Activated naive CD4-positive, alpha-beta T cell treated with anti-CD3 and anti-CD28 coated beads, Interleukin-2, amount 50 U/mL, for 72 hours (primary cell): ENCODE measurements around the gene CSHL1. TPM values are rescaled to one million over a fixed set of nuclear protein-coding genes. Genes with fewer than 3 reads are reported as not detected.
"Not testable (repeated sequence)": the region's sequence is repeated elsewhere in the genome, so short reads cannot be mapped to it uniquely, and the experiment has no call there.

Source experiments
- ATAC-seq, 2 donors: fragments of 150-1000 bp; cut with Tn5 transposase; 2 replicates each; pipeline ENCODE4 v1.10.0; 2021; ENCODE audit warnings: mild to moderate bottlenecking in 2 of 2, moderate library complexity in 2 of 2
- DNase-seq, 2 donors: peaks; one replicate each; pipeline ENCODE4 v3.0.0; 2021 to 2022; ENCODE audit warnings: low spot score in 2 of 2
- H3K27ac Mint-ChIP-seq, 2 donors: one replicate each; pipeline ENCODE4 v1.8.0; 2022; ENCODE audit warnings: mild to moderate bottlenecking in 2 of 2, mixed read lengths in 2 of 2
- H3K36me3 Mint-ChIP-seq, 2 donors: one replicate each; pipeline ENCODE4 v1.8.0; 2022; ENCODE audit warnings: mixed read lengths in 2 of 2
- H3K9me3 Mint-ChIP-seq, 2 donors: one replicate each; pipeline ENCODE4 v1.8.0; 2022; ENCODE audit warnings: mixed read lengths in 2 of 2
- total RNA-seq, 2 donors: library from RNA; stranded (reverse); gene quantifications; one replicate each; pipeline ENCODE4 v1.2.3, GENCODE V29; 2022

CSHL1 gene
- total RNA-seq, 2 donors from 2014 or later: 0.31 TPM; not detected in 1

- Mint-ChIP-seq H3K27ac (peak within 1 kb of the TSS in 1 of 2 donors; percentile 59), H3K36me3 (no peaks in the 10 kb centered on the region), H3K9me3 (no peaks in the 10 kb centered on the region)
- peak in 1 of 2 donors; percentile 77 for DNase-seq
- ATAC-seq: peak; percentile 90 to 92
These were observed 29.0 kb downstream of the CSHL1 start, which contains the start of gene GH2 for GRCh38 chr17:63881935-63882601. Gene GH2 (minus strand): TSS chr17:63881944. CDS start chr17:63881801, 143 bp downstream.

DNA sequence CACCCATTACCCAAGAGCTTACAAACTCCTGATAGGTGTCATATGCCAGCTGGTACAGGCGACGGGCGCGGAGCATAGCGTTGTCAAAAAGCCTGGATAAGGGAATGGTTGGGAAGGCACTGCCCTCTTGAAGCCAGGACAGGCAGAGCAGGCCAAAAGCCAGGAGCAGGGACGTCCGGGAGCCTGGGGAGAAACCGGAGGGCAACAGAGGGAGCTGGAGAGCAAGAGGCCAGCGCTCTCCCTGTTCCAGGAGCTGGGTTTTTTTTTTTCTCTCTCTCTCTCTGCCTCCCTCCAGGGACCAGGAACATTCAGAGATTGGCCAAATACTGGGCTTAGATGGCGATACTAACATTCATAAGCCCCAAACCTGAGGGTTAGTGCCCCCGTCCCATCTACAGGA, 29.7 kb downstream of the CSHL1 start:
- H3K9me3 Mint-ChIP-seq, H3K27ac Mint-ChIP-seq, DNase-seq, H3K36me3 Mint-ChIP-seq, ATAC-seq: not testable (repeated sequence)

GRCh38 chr17:63880706-63881105, 30.4 kb downstream of the CSHL1 start:
- DNase-seq (no peak), ATAC-seq (no peak)
- no peaks in the 10 kb centered on the region for H3K36me3 Mint-ChIP-seq
- H3K27ac Mint-ChIP-seq: no peak overlapping the region
- no peaks in the 10 kb centered on the region for H3K9me3 Mint-ChIP-seq

DNA sequence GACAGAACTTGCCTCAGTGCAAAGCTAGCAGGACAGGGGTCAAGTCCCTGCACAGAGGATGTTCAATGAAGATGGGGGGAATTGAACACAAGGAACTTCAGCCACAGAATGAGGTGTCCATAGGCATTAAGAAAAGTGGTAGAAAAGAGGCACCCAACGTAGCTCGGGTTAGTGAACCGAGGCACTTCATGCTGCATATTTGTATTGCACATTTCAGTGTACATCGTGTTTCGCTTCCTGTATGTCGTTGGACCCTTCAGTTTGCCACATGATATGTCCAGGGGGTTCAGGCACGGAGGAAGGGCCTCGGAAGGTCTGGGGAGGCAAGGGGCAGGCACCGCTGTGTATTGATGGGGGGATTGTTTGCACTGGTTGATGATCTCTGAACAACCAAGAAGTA, 32.6 kb downstream of the CSHL1 start:
- DNase-seq, ATAC-seq, H3K27ac Mint-ChIP-seq, H3K9me3 Mint-ChIP-seq, H3K36me3 Mint-ChIP-seq: not testable (repeated sequence)

GRCh38 chr17:63874693-63875092, 36.4 kb downstream of the CSHL1 start:
- H3K9me3 Mint-ChIP-seq, ATAC-seq, H3K36me3 Mint-ChIP-seq, H3K27ac Mint-ChIP-seq, DNase-seq: not testable (repeated sequence)

- DNase-seq, H3K9me3 Mint-ChIP-seq, H3K36me3 Mint-ChIP-seq, H3K27ac Mint-ChIP-seq: not testable (repeated sequence)
- ATAC-seq: peak in 1 of 2 donors; percentile 39
These were observed 36.9 kb downstream of the CSHL1 start for GRCh38 chr17:63874061-63874626.

DNA sequence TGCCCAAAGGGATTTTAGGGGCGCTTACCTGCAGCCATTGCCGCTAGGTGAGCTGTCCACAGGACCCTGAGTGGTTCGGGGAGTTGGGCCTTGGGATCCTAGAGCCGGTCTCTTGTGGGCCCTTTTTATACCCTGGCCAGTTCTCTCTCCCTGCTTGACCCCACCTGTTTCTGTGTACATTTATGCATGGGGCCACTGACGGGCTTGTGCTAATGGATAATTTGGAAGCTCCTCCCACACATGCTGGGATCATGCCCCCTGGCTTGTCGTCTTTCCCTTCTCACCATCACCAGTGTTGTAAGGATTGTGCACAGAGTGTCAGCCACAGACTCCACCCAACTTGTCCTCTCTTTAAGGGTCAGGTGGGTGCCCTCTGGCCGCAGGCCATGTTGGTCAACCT, 37.5 kb downstream of the CSHL1 start, which contains the start of gene CSH2:
CSH2 (minus strand) TSS at position 101 of the 400 bp plus-strand sequence; CDS start at position 38, 63 bp downstream.
- not testable (repeated sequence) for ATAC-seq, DNase-seq, H3K36me3 Mint-ChIP-seq, H3K27ac Mint-ChIP-seq, H3K9me3 Mint-ChIP-seq

DNA sequence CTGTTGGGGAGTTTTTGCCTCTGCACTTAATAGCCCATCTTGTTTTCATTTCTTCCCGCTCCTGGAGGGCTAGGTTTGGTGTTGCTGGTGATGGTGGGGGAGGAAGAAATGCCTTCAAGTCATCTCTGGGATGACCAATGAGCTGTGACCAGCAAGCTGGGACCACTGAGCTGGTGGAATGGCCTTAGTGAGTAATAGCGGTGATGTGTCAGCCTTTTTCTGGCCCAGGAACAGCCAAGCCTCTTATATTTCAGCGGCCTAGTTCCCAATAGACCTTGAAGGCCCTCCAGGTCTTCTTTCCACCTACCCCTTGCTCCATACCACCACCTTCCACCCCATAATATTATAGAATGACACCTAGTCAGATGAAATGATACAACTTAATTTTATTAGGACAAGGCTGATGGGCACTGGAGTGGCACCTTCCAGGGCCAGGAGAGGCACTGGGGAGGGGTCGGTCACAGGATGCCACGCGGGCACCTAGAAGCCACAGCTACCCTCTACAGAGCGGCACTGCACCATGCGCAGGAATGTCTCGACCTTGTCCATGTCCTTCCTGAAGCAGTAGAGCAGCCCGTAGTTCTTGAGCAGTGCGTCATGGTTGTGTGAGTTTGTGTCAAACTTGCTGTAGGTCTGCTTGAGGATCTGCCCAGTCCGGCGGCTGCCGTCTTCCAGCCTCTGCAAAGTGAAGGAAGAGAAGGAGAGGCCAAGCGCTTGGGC, 39.3 kb downstream of the CSHL1 start:
- H3K27ac Mint-ChIP-seq, DNase-seq, H3K36me3 Mint-ChIP-seq, ATAC-seq, H3K9me3 Mint-ChIP-seq: not testable (repeated sequence)

DNA sequence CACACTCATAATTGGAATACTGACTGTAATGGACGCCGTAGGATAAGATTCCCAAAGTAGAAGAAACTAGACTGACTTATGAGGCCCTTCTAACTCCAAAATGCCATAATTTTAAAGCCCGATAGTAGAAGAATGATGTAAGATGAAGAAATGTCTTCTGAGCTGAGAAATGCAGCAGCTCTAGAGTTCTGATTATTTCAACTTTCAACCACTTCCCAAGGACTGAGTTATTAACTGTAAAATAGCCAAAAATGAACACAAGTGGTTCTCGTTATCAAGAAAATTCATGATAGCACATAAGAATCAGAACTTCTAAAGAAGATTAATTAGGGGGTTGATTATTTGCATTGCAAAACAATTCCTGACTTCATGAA, 40.8 kb downstream of the CSHL1 start:
- H3K9me3 Mint-ChIP-seq, H3K36me3 Mint-ChIP-seq, H3K27ac Mint-ChIP-seq, DNase-seq, ATAC-seq: not testable (repeated sequence)

GRCh38 chr17:63869491-63870291, 41.4 kb downstream of the CSHL1 start:
- H3K36me3 Mint-ChIP-seq, H3K9me3 Mint-ChIP-seq, DNase-seq, ATAC-seq, H3K27ac Mint-ChIP-seq: not testable (repeated sequence)

DNA sequence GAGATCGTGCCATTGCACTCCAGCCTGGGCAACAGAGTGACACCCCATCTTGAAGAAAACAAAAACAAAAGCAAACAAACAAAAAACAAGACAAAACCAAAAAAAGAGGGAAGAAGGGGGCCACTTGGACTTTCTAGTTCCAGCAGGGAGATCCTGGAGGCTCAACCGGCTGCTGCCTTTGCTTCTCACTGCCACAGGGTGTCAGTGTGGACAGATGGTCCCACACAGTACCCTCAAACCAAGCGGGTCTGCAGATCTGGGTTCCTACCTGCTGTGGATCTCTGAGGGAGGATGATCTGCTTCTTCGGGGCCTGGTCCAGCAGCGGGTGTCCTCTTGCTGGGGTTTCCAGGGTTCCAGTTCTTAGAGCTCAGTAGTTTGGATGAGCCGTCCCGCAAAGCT, 44.4 kb downstream of the CSHL1 start:
- ATAC-seq: not testable (repeated sequence)

More for the DNA sequence above, 44.4 kb downstream of the CSHL1 start:
- not testable (repeated sequence) for H3K36me3 Mint-ChIP-seq, DNase-seq, H3K9me3 Mint-ChIP-seq
- H3K27ac Mint-ChIP-seq: peak overlapping the region in 1 of 2 donors; percentile 68

Other genes with a start within 250 kb of the CSHL1 start
- gene LIMD2, start 211.1 kb downstream of the CSHL1 start, total RNA-seq: 100 to 1,000 TPM in 1 of 2 donors, 10 to 100 TPM in 1; 76.7 to 166 TPM
- 100 to 1,000 TPM in 1 of 2 donors, 10 to 100 TPM in 1; 68.3 to 112 TPM for gene STRADA, start 169.5 kb downstream of the CSHL1 start, total RNA-seq
- 10 to 100 TPM; 53.8 to 75.7 TPM for gene CCDC47, start 137.7 kb downstream of the CSHL1 start, total RNA-seq
- 100 to 1,000 TPM; 126 to 130 TPM for gene DDX42, start 137.1 kb downstream of the CSHL1 start, total RNA-seq
- gene PSMC5, start 83.8 kb downstream of the CSHL1 start, total RNA-seq: 100 to 1,000 TPM; 129 to 137 TPM
- 10 to 100 TPM; 47.0 to 55.8 TPM for gene FTSJ3, start 83.6 kb downstream of the CSHL1 start, total RNA-seq
- 100 to 1,000 TPM in 1 of 2 donors, 10 to 100 TPM in 1; 90.3 to 113 TPM for gene SMARCD2, start 68.6 kb downstream of the CSHL1 start, total RNA-seq
- gene CSH2, start 37.6 kb downstream of the CSHL1 start, total RNA-seq: 1 to 10 TPM; 2.2 to 2.4 TPM
- gene GH2, start 29.3 kb downstream of the CSHL1 start, total RNA-seq: not detected
- 1 to 10 TPM; 8.3 to 8.9 TPM for gene CSH1, start 14.7 kb downstream of the CSHL1 start, total RNA-seq
- 1 to 10 TPM in 1 of 2 donors, not detected in 1; 1.0 TPM for gene GH1, start 7.6 kb upstream of the CSHL1 start, total RNA-seq
- 10 to 100 TPM; 28.7 to 52.6 TPM for gene CD79B, start 21.1 kb upstream of the CSHL1 start, total RNA-seq
- under 1 TPM in 1 of 2 donors, not detected in 1; 0.10 TPM for gene SCN4A, start 61.7 kb upstream of the CSHL1 start, total RNA-seq
- gene PRR29, start 87.1 kb upstream of the CSHL1 start, total RNA-seq: 1 to 10 TPM in 1 of 2 donors, under 1 TPM in 1; 0.86 to 1.8 TPM
- 10 to 100 TPM; 21.9 to 45.2 TPM for gene ICAM2, start 109.4 kb upstream of the CSHL1 start, total RNA-seq
- 10 to 100 TPM; 23.7 to 24.1 TPM for gene ERN1, start 218.9 kb upstream of the CSHL1 start, total RNA-seq